HT1080 (cell line): ENCODE data around the gene INPP5F. TPM values are rescaled to one million over a fixed set of nuclear protein-coding genes. Genes with fewer than 3 reads are reported as not detected.

Source experiments
- DNase-seq: peaks from one replicate; pipeline ENCODE4 v3.0.0-alpha.2; 2015; ENCODE audit warnings: low read depth
- total RNA-seq: library from RNA; depleted of rRNA; stranded (reverse); fragments of >200 nt; shearing (Covaris generic); gene quantifications from 2 replicates; pipeline ENCODE4 v1.2.3, GENCODE V29; 2014

Gene INPP5F
- total RNA-seq, 1 experiment from 2014 or later = 19.0 TPM

- peak; percentile 84 for DNase-seq
These were observed 82.3 kb downstream of the INPP5F start for GRCh38 chr10:119807960-119808697.

- no peak for DNase-seq
These were observed 85.3 kb downstream of the INPP5F start for GRCh38 chr10:119811122-119811521.

- no peak for DNase-seq
These were observed 86.8 kb downstream of the INPP5F start for GRCh38 chr10:119812684-119813083.

- DNase-seq = no peak
These were observed 89.8 kb downstream of the INPP5F start for GRCh38 chr10:119815671-119816070.

- no peak for DNase-seq
These were observed 92.4 kb downstream of the INPP5F start for GRCh38 chr10:119817991-119818888.

- no peak for DNase-seq
These were observed 93.0 kb downstream of the INPP5F start for GRCh38 chr10:119818889-119819270.

GRCh38 chr10:119821182-119821581 is 95.3 kb downstream of the INPP5F start:
- DNase-seq = no peak

- DNase-seq = no peak
These were observed 98.4 kb downstream of the INPP5F start for GRCh38 chr10:119824299-119824698.

GRCh38 chr10:119826771-119827170 is 100.9 kb downstream of the INPP5F start:
- DNase-seq = no peak

GRCh38 chr10:119827430-119827829 is 101.6 kb downstream of the INPP5F start:
- no peak for DNase-seq

- DNase-seq = no peak
These were observed 103.6 kb downstream of the INPP5F start for GRCh38 chr10:119829429-119829828.

GRCh38 chr10:119830851-119831250 is 105.0 kb downstream of the INPP5F start:
- no peak for DNase-seq

GRCh38 chr10:119831656-119832055 is 105.8 kb downstream of the INPP5F start:
- no peak for DNase-seq

GRCh38 chr10:119832951-119833350 is 107.1 kb downstream of the INPP5F start:
- no peak for DNase-seq

- peak; percentile 45 for DNase-seq
These were observed 108.3 kb downstream of the INPP5F start for GRCh38 chr10:119834188-119834587.

- no peak for DNase-seq
These were observed 119.8 kb downstream of the INPP5F start for GRCh38 chr10:119845656-119846055.

GRCh38 chr10:119849031-119849789 is 123.4 kb downstream of the INPP5F start:
- DNase-seq = peak; percentile 75

GRCh38 chr10:119849944-119850343 is 124.1 kb downstream of the INPP5F start:
- no peak for DNase-seq

- no peak for DNase-seq
These were observed 126.4 kb downstream of the INPP5F start for GRCh38 chr10:119852277-119852676.

GRCh38 chr10:119852822-119853221 is 127.0 kb downstream of the INPP5F start:
- DNase-seq = no peak

GRCh38 chr10:119853574-119853973 is 127.7 kb downstream of the INPP5F start:
- DNase-seq = no peak

GRCh38 chr10:119858063-119858462 is 132.2 kb downstream of the INPP5F start:
- no peak for DNase-seq
